ENCODE results near the gene EFCAB7. TPM values are rescaled to one million over a fixed set of nuclear protein-coding genes. Genes with fewer than 3 reads are reported as not detected.

Gene EFCAB7
- total RNA-seq, 4 donors from 2014 or later = 6.3 to 30.0 (median 11.2) TPM

- Histone ChIP-seq H3K4me1 (no peaks in the 10 kb centered on the region), H3K4me3 (no peak overlapping the region), H3K9me3 (no peaks in the 10 kb centered on the region), H3K36me3 (peaks cover 0 to 65% of the 10 kb centered on the region in 2 donors), H3K27ac (no peak overlapping the region), H3K27me3 (no peaks in the 10 kb centered on the region)
- ATAC-seq = no peak
- TF ChIP-seq CTCF (IDR thresholded peaks at IDR 0.05) (no peak), POLR2AphosphoS5 (IDR thresholded peaks at IDR 0.05) (no peak), EP300 (IDR thresholded peaks at IDR 0.05) (no peak), POLR2A (IDR thresholded peaks at IDR 0.05) (no peak)
- WGBS, 2 donors (ENCODE audit: low coverage in 1 of 2) = 71 to 100% methylated on average over 1 of the region's 1 CpG
These were observed 10.6 kb downstream of the EFCAB7 start for GRCh38 chr1:63533931-63534330.

GRCh38 chr1:63534406-63534805, 11.1 kb downstream of the EFCAB7 start:
- peaks cover 0 to 65% of the 10 kb centered on the region in 2 donors for H3K36me3 ChIP-seq
- no peak overlapping the region for H3K27ac ChIP-seq
- ATAC-seq = no peak
- TF ChIP-seq EP300 (IDR thresholded peaks at IDR 0.05) (no peak), POLR2AphosphoS5 (IDR thresholded peaks at IDR 0.05) (no peak), CTCF (IDR thresholded peaks at IDR 0.05) (no peak), POLR2A (IDR thresholded peaks at IDR 0.05) (no peak)
- no peak overlapping the region for H3K4me3 ChIP-seq
- no peaks in the 10 kb centered on the region for H3K27me3 ChIP-seq
- H3K9me3 ChIP-seq = no peaks in the 10 kb centered on the region
- H3K4me1 ChIP-seq = no peaks in the 10 kb centered on the region

DNA sequence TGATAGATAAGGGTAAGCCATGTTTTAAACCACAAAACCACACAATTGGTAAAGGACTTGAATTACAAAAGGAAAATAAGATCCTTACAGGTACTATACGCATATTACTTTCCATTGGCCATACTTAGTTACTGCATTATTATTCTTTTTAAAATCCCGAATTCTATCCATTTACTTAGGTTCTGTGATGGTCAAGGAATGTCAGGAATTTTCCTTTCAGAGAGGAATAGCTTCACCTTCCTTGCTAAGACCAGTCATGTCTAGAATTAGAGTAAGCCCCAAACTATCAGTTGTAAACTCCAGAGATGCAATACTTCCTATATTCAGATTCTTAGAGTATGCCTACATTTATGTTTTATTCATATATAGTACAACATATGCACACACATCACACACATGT, 13.7 kb downstream of the EFCAB7 start:
- Histone ChIP-seq H3K27ac (no peak overlapping the region), H3K4me1 (no peaks in the 10 kb centered on the region), H3K27me3 (no peaks in the 10 kb centered on the region), H3K4me3 (no peak overlapping the region), H3K36me3 (peaks cover 0 to 57% of the 10 kb centered on the region in 2 donors), H3K9me3 (no peaks in the 10 kb centered on the region)
- ATAC-seq = no peak
- WGBS, 2 donors (ENCODE audit: low coverage in 1 of 2) = 84 to 88% methylated on average over 2 of the region's 2 CpGs
- TF ChIP-seq EP300 (IDR thresholded peaks at IDR 0.05) (no peak), POLR2AphosphoS5 (IDR thresholded peaks at IDR 0.05) (no peak), POLR2A (IDR thresholded peaks at IDR 0.05) (no peak), CTCF (IDR thresholded peaks at IDR 0.05) (no peak)

- no peak for ATAC-seq
- 61 to 82% methylated on average over 1 of the region's 1 CpG for WGBS, 2 donors (ENCODE audit: low coverage in 1 of 2)
- Histone ChIP-seq H3K27me3 (no peaks in the 10 kb centered on the region), H3K36me3 (peaks cover 0 to 51% of the 10 kb centered on the region in 2 donors), H3K4me1 (no peaks in the 10 kb centered on the region), H3K27ac (no peak overlapping the region), H3K9me3 (no peaks in the 10 kb centered on the region), H3K4me3 (no peak overlapping the region)
- TF ChIP-seq POLR2AphosphoS5 (IDR thresholded peaks at IDR 0.05) (no peak), CTCF (IDR thresholded peaks at IDR 0.05) (peak; percentile 31 to 42 (median 41)), POLR2A (IDR thresholded peaks at IDR 0.05) (no peak), EP300 (IDR thresholded peaks at IDR 0.05) (no peak)
These were observed 14.6 kb downstream of the EFCAB7 start for GRCh38 chr1:63537940-63538339.

- Histone ChIP-seq H3K27me3 (no peaks in the 10 kb centered on the region), H3K4me3 (no peak overlapping the region), H3K27ac (no peak overlapping the region), H3K9me3 (no peaks in the 10 kb centered on the region), H3K4me1 (no peaks in the 10 kb centered on the region), H3K36me3 (peaks cover 0 to 56% of the 10 kb centered on the region in 2 donors)
- no peak for TF ChIP-seq EP300 (IDR thresholded peaks at IDR 0.05)
- TF ChIP-seq CTCF (IDR thresholded peaks at IDR 0.05) = no peak
- ATAC-seq = no peak
These were observed 22.5 kb downstream of the EFCAB7 start for GRCh38 chr1:63545780-63546179.

Measured in gastroesophageal sphincter (tissue), 4 donors.